AG10803 (cell line): ENCODE results near the gene DUSP21.

Source experiments
- DNase-seq: peaks from one replicate; pipeline ENCODE4 v3.0.0; 2010; ENCODE audit warnings: low read depth
- H3K4me3 ChIP-seq: 2 replicates; pipeline ENCODE4 v1.5.1; 2011; ENCODE audit warnings: mild to moderate bottlenecking, low read length, control low read depth
- TF ChIP-seq, protein P1 (sequence below): conservative IDR thresholded peaks from 2 replicates; pipeline ENCODE4 v1.5.1; 2011; ENCODE audit warnings: mild to moderate bottlenecking, low read length, control low read depth, inconsistent platforms

Gene DUSP21

GRCh38 chrX:44871931-44872820 is 28.4 kb downstream of the DUSP21 start:
- no peak for DNase-seq
- TF ChIP-seq, protein P1, sequence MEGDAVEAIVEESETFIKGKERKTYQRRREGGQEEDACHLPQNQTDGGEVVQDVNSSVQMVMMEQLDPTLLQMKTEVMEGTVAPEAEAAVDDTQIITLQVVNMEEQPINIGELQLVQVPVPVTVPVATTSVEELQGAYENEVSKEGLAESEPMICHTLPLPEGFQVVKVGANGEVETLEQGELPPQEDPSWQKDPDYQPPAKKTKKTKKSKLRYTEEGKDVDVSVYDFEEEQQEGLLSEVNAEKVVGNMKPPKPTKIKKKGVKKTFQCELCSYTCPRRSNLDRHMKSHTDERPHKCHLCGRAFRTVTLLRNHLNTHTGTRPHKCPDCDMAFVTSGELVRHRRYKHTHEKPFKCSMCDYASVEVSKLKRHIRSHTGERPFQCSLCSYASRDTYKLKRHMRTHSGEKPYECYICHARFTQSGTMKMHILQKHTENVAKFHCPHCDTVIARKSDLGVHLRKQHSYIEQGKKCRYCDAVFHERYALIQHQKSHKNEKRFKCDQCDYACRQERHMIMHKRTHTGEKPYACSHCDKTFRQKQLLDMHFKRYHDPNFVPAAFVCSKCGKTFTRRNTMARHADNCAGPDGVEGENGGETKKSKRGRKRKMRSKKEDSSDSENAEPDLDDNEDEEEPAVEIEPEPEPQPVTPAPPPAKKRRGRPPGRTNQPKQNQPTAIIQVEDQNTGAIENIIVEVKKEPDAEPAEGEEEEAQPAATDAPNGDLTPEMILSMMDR, result no peak
- peak overlapping the region; percentile 64 for H3K4me3 ChIP-seq

GRCh38 chrX:44872821-44873414 is 29.1 kb downstream of the DUSP21 start, which contains the start of gene KDM6A:
Gene KDM6A, plus strand, starts transcription at chrX:44873188. Its CDS starts 364 bp downstream, at chrX:44873552.
- TF ChIP-seq, protein P1, result no peak
- H3K4me3 ChIP-seq, result peak within 1 kb of the TSS; percentile 74
- DNase-seq, result peak; percentile 94

GRCh38 chrX:44873415-44874276 is 29.8 kb downstream of the DUSP21 start:
- DNase-seq, result peak; percentile 42
- TF ChIP-seq, protein P1, result no peak
- H3K4me3 ChIP-seq, result peak overlapping the region; percentile 74

GRCh38 chrX:44874420-44875184 is 30.8 kb downstream of the DUSP21 start:
- TF ChIP-seq, protein P1, result no peak
- DNase-seq, result peak; percentile 31
- H3K4me3 ChIP-seq, result peak overlapping the region; percentile 74

- peak overlapping the region; percentile 74 for H3K4me3 ChIP-seq
- TF ChIP-seq, protein P1, result no peak
- no peak for DNase-seq
These were observed 31.3 kb downstream of the DUSP21 start for GRCh38 chrX:44875185-44875489.

- DNase-seq, result peak; percentile 16
- TF ChIP-seq, protein P1, result no peak
- peak overlapping the region; percentile 74 for H3K4me3 ChIP-seq
These were observed 32.3 kb downstream of the DUSP21 start for GRCh38 chrX:44876086-44876485.
